NCI-H82 treated with DMSO at 0.1 percent for 48 hours (cell line): ENCODE results near the gene IRAK1.

Experiments used
- DNase-seq: peaks from one replicate; lab custom pipeline; 2025; ENCODE audit not compliant: unreplicated experiment; lab: John Stamatoyannopoulos, UW

The IRAK1 gene

DNA sequence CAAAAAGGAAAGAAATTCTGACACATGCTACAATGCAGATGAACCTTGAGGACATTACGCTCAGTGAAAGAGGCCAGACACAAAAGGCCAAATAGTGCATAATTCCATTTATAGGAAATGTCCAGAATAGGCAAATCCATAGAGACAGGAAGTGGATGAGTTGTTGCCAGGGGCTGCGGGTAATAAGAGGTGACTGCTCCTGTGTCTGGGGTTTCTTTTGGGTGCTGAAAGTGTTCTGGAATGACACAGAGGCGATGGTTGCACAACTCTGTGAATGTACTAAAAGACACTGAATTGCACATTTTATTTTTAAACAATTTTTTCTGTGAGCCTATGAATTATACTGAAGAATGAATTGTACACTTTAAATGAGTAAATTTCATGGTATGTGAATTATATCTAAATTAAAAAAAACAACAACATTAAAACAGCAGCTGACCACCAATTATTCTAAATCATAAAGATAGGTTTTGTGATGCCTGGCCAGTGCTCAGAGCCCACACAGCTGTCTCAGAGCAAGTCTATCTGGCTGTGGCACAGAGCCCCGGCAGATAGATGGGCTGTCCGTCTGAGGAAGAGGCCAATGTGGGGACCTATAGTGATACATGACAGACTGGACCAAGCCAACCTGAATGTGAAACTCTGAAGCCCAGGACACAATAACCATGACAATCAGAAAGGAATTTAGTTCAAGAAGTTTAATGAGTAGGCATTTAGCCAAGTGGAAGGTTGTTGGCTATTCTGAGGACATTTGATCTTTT lies 23.5 kb upstream of the IRAK1 start:
- DNase-seq = no peak

DNA sequence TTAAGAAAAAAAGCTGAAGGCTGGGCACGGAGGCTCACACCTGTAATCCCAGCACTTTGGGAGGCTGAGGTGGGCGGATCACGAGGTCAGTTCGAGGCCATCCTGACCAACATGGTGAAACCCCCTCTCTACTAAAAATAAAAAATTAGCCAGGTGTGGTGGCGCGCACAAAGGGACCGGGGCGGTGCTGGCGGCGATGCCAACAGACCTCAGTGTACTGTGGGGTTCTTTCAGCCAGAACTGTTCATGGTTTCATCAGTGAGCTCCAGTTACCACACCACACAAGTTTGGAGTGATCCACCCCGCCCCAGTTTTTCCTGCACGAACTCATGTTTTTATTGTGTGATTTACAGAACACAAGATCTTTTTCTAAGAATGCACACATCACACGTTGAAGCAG lies 21.2 kb upstream of the IRAK1 start:
- DNase-seq = no peak

DNA sequence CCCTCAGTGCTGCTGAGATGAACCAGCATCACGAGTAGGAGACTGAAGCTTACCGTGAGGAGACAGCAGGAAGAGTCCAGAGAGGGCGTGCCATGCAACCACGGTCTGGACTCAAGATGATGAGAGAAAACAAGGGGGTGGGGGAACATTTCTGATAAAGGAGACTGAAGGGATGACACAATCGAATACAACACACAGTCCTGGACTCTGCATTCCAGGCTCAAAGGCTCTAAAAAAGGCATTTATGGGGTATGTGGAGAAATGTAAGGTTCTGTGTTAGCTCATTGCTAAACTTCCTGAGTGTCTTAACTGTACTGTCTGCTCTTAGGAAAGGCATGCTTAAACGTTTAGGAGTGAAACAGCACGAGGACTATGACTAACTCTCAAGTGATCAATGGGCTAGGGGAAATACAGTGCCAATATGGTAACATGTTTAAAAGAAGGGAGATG lies 20.6 kb upstream of the IRAK1 start:
- DNase-seq = no peak

DNA sequence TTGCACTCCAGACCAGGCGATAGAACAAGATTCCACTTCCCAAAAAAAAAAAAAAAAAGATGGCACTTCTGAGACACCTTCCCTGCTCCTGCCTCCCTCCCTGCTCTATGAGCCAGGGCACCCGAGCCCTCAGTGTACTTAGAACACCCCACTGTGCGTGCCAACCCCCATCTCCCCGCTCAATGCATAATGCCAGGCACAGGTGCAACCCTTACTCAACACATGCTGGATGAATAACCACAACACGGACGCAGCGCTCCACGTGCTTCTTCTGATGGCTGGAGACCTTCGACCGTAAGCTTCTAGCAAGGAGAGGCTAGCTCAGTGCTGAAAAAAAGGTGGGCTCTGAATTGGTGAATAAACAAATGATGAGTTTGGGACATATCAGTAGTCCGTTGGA lies 19.9 kb upstream of the IRAK1 start:
- no peak for DNase-seq

DNA sequence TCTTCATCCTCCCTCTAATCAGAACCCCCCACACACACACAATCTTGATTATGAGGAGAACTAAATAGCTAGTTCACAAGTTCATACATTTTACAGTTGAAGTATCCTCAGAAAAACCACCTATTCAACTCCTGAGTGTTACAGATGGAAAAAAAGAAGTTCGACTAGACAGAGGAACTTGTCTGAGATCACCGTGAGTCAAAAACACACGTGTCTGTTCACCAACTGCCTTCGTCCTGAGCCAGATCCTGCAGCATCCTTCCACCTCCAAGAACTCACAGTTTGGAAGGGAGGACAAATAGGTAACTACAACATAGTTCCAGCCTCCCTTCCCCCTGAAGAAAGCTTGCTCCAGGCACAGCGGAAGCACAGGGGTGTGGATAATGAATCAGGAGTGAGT lies 19.0 kb upstream of the IRAK1 start:
- no peak for DNase-seq

DNA sequence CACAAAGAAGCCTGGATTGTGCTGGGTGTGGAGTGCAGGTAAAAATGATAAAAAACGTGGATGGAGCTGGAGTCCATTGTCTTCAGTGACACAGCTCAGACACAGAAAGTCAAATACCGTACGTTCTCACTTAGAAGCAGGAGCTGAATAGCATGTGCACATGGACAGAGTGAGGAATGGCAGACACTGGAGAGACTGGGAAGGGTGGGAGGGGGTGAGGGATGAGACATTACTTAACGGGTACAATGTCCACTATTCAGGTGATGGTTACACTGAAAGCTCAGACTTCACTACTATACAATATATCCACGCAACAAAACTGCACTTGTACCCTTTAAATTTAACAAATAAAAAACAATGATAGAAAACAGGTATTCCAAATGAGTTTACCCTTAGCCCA lies 18.1 kb upstream of the IRAK1 start:
- no peak for DNase-seq

DNA sequence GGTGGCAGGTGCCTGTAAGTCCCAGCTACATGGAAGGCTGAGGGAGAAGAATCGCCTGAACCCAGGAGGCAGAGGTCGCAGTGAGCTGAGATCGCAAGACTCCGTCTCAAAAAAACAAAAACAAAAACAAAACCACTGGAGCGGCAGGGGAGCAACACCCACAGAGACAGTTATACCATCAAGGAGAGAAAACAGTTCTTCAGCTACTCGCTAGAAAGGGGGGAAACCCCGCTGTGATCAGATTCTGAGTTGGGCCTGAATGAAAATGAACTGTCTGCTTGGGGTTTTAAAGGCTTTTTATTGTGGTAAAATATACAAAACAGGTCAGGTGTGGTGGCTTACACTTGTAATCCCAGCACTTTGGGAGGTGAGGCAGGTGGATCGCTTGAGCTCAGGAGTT lies 16.8 kb upstream of the IRAK1 start:
- no peak for DNase-seq

DNA sequence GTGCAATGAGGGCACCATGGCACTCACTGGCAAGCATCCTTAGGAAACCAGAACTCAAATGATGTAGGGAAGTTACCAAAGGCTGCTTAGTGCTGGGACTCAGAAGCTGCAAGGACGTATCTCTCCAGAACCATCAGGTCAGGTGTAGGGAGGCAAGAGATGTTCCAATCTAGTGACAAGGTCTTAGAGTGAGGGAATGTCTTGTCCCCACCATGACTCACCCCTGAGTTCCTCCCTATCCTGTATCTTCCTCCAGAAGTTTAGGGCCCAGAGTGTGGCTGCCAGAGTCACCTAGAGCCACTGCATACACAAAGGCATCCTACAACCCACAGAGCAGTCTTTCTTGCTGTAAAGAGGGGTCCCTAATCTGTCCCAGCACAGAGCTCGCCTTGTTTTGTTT lies 14.1 kb upstream of the IRAK1 start:
- no peak for DNase-seq

DNA sequence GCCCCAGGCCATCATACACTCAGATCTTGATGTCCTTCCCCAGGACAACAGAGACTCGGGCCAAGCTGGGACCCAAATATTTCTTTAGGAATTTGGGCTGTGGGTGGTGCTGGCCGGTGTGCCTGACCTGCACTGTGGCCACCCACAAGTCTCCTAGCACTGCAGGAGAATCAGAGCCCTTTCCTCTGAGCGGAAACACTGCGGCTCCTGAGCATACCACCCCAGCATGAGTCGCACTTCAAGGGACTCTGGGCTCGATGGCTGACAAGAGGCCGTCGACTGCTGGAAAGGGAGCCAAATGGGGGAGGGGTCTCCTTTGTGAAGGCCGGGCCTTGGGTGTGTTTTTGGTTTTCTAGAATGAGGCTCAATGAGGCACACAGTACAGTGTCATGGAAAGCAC lies 13.0 kb upstream of the IRAK1 start:
- DNase-seq = no peak

DNA sequence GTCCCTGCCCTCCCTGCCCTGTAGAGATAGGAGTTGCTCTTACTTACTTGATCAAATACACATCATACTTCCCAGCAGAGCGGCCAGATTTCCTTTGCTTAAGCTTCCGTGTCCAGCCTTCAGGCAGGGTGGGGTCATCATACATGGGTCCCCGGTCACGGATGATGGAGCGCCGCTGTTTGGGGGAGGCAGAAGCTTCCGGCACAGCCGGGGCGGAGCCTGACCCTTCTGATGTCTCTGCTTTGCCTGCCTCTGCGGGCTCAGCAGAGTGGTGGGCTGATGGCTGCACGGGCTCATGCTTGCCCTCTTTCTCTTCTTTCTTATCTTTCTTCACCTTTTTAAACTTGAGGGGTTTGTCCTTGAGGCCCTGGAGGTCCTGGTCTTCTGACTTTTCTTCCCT lies 12.5 kb upstream of the IRAK1 start:
- no peak for DNase-seq

DNA sequence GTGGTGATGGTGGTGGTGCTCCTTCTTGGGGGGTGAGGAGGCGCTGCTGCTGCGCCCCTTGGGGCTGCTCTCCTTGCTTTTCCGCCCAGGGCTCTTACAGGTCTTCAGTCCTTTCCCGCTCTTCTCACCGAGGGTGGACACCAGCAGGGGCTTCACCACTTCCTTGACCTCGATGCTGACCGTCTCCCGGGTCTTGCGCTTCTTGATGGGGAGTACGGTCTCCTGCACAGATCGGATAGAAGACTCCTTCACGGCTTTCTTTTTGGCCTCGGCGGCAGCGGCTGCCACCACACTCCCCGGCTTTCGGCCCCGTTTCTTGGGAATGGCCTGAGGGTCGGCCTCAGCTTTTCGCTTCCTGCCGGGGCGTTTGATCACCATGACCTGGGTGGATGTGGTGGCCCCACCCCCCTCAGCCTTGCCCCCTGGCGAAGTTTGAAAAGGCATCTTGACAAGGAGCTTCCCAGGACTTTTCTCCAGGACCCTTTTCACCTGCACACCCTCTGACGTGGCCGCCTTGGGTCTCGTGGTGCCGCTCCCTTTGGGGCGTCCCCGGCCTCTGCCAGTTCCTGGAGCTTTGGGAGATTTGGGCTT lies 11.1 kb upstream of the IRAK1 start:
- DNase-seq = no peak

DNA sequence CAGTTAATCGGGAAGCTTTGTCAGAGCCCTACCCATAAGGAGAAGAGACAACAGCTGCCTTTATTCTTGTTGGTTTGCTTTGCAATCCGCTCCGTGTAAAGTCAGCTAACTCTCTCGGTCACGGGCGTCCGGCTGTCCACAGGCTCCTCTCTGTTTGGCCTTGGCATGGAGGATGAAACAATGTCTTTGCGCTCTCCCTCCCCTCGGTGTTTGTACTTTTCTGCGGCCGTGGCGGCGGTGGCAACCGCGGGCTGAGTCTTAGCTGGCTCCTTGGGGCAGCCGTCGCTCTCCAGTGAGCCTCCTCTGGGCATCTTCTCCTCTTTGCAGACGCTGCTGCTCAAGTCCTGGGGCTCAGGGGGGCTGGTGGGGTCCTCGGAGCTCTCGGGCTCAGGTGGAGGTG lies 10.6 kb upstream of the IRAK1 start:
- no peak for DNase-seq

DNA sequence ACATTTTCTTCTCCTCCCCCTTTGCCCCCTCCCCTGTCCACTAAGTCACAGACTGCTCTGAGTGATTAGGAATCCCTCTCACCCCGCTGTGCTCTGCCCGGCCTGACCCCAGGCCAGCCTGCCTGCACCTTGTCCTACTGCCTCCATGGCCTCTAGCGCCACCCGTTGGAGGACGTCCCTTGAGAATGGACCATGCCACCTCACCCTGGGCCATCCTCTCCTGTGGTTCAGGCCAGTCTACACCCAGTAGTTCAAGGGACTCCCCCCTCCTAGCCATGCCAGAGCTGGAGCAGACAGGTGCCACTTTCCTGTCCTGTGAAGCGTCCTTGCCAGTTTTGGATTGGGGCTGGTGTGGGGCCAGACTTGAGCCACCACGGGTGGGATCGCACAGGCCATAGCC lies 9.7 kb upstream of the IRAK1 start:
- no peak for DNase-seq

DNA sequence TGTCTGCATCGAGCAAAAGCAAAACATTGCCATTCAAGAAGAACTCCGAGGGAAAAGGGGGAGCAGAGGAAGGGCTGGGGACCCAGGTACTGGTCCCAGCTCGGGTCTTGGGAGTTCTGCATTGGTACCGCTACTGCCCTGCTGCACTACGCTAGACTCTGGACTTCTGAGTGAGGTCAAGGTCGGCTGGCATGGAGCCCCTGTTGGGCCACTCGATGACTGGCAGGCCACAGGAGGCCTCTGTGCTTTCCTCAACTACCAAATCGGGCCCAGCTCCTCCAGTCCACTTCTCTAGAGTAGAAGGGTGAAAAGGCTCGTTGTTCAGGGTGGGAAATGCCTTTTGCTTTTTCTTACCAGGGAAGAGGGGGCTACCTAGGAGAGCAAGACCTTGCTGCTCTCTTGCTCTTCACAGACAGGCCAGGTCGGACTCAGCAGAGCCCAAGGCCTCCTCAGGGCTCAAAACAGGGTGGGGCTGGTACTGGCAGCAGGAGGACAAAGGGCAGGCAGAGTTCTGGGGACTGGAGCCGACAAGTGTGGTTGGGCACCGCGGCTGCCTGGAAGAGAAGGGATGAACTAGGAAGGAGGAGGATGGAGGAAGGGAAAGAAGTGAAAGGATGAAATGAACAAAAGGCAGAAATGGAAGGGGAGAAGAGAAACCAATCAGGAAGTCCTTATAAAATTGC lies 8.9 kb upstream of the IRAK1 start:
- no peak for DNase-seq

DNA sequence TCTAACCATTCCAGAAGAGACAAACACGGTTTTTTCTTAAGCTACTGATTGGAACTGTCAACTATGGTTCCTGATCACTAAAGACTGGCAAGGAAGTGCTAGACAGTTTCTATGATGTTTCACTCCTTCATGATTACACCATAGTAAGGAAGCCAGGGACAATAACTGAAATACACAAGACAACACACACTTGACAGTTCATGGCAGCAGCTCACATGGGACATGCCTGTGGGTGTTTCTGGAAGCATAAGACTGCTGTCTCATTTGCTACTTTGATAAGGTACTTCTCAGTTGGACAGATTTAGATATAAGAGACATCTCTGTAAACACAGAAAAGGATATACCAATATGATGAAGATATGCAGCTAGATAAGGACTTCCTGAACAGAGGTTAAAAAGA lies 8.3 kb upstream of the IRAK1 start:
- DNase-seq = no peak

DNA sequence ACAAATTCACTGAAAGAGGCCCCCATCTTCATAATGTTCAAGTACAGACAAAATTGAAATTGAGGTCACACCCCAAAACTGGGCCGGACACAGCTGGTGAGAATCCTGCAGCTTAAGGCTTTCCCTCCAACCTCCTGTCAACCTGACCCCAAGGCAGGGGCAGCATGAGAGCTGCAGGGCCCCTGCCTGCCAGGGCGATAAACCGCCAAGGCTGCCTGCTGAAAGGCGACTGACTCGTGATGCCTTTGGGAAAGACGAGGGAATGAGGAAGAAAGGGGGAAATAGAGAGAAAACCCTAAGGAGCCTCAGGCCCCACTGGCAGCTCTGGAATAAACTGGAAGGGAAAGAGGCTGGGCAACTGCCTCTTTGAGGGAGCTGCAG lies 7.3 kb upstream of the IRAK1 start:
- no peak for DNase-seq

DNA sequence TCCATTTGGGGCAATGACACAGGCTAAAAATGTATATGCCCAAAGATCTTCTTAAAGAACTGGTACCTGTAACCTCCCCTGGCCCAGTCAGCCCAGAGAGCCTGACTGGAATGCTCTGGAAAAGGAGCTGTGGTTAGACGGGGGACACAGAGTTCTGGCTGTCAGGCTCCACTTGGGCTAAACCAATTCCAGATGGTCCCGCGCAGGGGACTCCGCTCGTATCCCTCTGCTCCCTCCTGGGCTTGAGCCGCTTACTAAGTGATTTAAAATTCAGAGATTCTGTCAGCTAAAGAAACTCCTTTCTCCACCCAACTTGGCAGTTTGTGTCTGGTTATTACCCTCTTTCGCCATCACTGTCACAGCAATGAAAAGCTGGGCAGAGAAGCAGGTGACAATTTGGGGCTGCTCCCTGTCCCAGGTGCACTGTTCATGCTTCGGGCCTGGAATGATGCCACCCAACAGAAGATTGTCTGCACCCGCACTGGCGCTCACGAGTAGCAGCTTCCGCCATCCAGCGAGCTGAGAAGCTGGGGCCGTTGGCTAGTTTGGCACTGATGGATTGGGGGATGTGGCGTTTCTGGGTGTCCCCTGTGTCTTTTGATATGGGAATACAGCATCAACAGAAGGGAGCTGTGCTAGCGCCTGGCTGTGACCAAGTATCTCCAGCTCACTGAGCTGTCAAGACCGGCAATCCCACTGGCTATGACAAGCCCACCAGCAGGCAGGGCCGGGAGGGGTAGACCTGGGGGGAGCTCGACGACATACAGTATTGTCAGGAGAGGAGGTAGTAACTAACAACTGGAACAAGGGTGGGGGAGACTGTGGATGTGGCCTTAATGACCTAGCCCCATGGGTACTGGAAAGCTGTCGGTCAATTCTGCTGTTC lies 6.7 kb upstream of the IRAK1 start:
- DNase-seq = no peak

DNA sequence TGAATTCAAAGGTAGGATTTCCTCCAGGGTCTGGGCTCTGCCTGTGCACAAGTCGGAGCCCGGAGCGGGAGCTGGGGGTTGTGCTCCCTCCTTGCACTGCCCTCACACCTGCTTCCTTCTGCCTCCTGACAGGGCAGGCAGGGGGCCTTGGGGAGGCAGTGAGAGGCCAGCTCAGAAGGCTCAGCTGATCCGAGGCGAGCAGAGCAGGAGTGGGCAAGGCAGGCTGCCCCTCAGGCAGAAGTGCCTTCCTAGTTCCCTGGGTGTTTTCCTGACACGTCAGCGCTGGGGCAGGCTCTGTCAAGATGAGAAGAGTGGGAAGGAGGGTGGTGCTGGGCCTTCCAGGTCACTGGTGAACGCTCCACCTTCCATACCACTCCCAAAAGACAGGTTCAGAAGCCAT lies 5.5 kb upstream of the IRAK1 start:
- DNase-seq = no peak

DNA sequence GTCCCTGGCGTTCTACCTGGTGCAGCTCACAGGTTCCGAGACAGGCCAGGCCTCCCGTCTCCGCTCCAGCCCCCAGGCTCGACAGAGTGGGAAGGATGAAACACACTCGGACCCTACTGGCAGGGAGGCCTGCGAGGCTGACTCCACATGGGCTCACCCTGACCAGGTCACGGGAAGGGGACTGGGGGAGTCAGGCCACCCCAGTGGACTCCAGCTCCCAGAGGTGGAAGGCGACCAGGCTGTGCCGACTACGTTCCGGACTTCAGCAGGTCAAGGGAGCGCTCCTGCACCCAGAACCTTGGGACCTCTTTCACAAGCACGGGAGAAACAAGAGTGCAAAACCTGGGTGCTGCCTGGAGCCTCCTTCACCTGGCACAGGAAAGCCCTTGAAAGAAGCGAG lies 4.6 kb upstream of the IRAK1 start:
- no peak for DNase-seq

DNA sequence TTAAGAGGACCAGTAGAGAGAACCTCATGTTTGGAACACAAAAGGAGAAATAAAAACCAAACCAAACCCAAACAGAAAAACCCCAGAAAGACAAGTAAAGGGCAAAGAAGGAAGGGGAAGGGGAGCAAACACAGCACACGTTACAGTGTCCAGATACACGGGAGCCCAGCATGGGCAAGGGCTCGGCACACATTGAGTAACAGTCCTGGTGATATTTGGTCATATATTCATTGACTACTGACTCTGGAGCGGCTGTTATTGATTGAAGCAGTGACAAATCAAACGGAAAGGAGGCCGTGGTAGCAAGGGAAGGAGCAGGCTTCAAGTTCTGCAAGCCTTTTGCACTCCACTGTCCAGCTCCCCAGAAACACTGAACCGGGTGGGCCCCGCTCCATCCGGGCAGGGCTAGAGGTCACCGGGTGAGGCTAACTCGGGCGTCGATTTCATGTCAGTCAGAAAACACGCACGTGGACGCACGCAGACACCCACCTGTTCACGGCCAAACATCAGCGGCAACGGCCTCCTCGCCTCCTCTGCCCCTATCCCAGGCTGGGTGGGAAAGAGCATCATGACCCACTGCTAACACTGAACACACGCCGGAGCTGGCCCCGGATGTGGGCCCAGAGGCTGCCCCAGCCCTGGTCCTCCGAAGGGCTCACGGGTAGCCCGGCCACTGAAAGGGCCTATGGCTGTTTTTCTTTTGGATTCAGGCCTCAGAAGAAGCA lies 3.7 kb upstream of the IRAK1 start:
- no peak for DNase-seq

DNA sequence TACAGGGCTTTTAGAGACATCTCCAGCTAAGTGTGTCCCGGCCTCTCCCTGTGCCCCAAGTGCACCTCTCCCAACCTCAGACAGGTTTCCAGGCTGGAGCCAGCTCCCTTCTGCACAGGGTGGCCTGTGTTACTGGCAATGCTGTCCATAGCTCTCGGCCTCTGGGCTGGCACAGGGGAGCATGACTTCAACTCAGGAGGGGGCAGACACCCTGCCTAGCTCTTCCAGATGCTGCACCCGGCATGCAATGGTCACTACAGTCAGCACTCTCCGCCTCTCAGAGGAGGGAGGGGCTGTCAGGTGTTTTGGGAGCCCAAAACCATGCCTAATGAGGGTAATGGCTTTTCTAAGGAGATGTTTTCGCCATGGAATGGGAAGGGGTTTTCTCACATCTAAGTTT lies 2.4 kb upstream of the IRAK1 start:
- DNase-seq = no peak
